ENCODE measurements around the gene ASGR2. TPM values are rescaled to one million over a fixed set of nuclear protein-coding genes. Genes with fewer than 3 reads are reported as not detected.
"Not testable (repeated sequence)": the region's sequence is repeated elsewhere in the genome, so short reads cannot be mapped to it uniquely, and the experiment has no call there.

The ASGR2 gene
- total RNA-seq, 1 donor from 2014 or later: not detected

- no peak for TF ChIP-seq CTCF (IDR thresholded peaks at IDR 0.05; ENCODE audit: insufficient read depth, low read length, poor library complexity, severe bottlenecking)
- H3K36me3 ChIP-seq (ENCODE audit: control insufficient read depth, insufficient read depth, low read length): no peaks in the 10 kb centered on the region
- peaks cover 23% of the 10 kb centered on the region for H3K27me3 ChIP-seq (ENCODE audit: control insufficient read depth, insufficient read depth, low read length)
- no peak overlapping the region for H3K4me3 ChIP-seq (ENCODE audit: low read depth, low read length)
- no peak for DNase-seq (ENCODE audit: low read depth)
These were observed 16.2 kb upstream of the ASGR2 start for GRCh38 chr17:7130621-7131422.

GRCh38 chr17:7129311-7129710 lies 14.7 kb upstream of the ASGR2 start:
- Histone ChIP-seq H3K36me3 (ENCODE audit: control insufficient read depth, insufficient read depth, low read length) (no peaks in the 10 kb centered on the region), H3K4me3 (ENCODE audit: low read depth, low read length) (no peak overlapping the region), H3K27me3 (ENCODE audit: control insufficient read depth, insufficient read depth, low read length) (peaks cover 23% of the 10 kb centered on the region)
- DNase-seq (ENCODE audit: low read depth): no peak
- TF ChIP-seq CTCF (IDR thresholded peaks at IDR 0.05; ENCODE audit: insufficient read depth, low read length, poor library complexity, severe bottlenecking): no peak

- no peak for TF ChIP-seq CTCF (IDR thresholded peaks at IDR 0.05; ENCODE audit: insufficient read depth, low read length, poor library complexity, severe bottlenecking)
- DNase-seq (ENCODE audit: low read depth): no peak
- Histone ChIP-seq H3K4me3 (ENCODE audit: low read depth, low read length) (no peak overlapping the region), H3K36me3 (ENCODE audit: control insufficient read depth, insufficient read depth, low read length) (no peaks in the 10 kb centered on the region), H3K27me3 (ENCODE audit: control insufficient read depth, insufficient read depth, low read length) (peaks cover 13% of the 10 kb centered on the region)
These were observed 13.5 kb upstream of the ASGR2 start for GRCh38 chr17:7128160-7128559.

- not testable (repeated sequence) for H3K4me3 ChIP-seq (ENCODE audit: low read depth, low read length); DNase-seq (ENCODE audit: low read depth); H3K36me3 ChIP-seq (ENCODE audit: control insufficient read depth, insufficient read depth, low read length)
- H3K27me3 ChIP-seq (ENCODE audit: control insufficient read depth, insufficient read depth, low read length): peaks cover 11% of the 10 kb centered on the region
These were observed 12.9 kb upstream of the ASGR2 start for GRCh38 chr17:7127501-7127900.

GRCh38 chr17:7126386-7126785 lies 11.8 kb upstream of the ASGR2 start:
- H3K36me3 ChIP-seq (ENCODE audit: control insufficient read depth, insufficient read depth, low read length); H3K4me3 ChIP-seq (ENCODE audit: low read depth, low read length); H3K27me3 ChIP-seq (ENCODE audit: control insufficient read depth, insufficient read depth, low read length); DNase-seq (ENCODE audit: low read depth): not testable (repeated sequence)

GRCh38 chr17:7124923-7125322 lies 10.3 kb upstream of the ASGR2 start:
- no peak overlapping the region for H3K4me3 ChIP-seq (ENCODE audit: low read depth, low read length)
- H3K36me3 ChIP-seq (ENCODE audit: control insufficient read depth, insufficient read depth, low read length): no peaks in the 10 kb centered on the region
- DNase-seq (ENCODE audit: low read depth): no peak
- H3K27me3 ChIP-seq (ENCODE audit: control insufficient read depth, insufficient read depth, low read length): peaks cover 5% of the 10 kb centered on the region
- TF ChIP-seq CTCF (IDR thresholded peaks at IDR 0.05; ENCODE audit: insufficient read depth, low read length, poor library complexity, severe bottlenecking): no peak

GRCh38 chr17:7123844-7124243 lies 9.2 kb upstream of the ASGR2 start:
- no peak overlapping the region for H3K4me3 ChIP-seq (ENCODE audit: low read depth, low read length)
- TF ChIP-seq CTCF (IDR thresholded peaks at IDR 0.05; ENCODE audit: insufficient read depth, low read length, poor library complexity, severe bottlenecking): no peak
- DNase-seq (ENCODE audit: low read depth): no peak
- peaks cover 5% of the 10 kb centered on the region for H3K27me3 ChIP-seq (ENCODE audit: control insufficient read depth, insufficient read depth, low read length)
- H3K36me3 ChIP-seq (ENCODE audit: control insufficient read depth, insufficient read depth, low read length): no peaks in the 10 kb centered on the region

All from kidney epithelial cell (primary cell).